GM18909 (cell line): ENCODE results near the gene C1S.
"Not testable (repeated sequence)": the region's sequence is repeated elsewhere in the genome, so short reads cannot be mapped to it uniquely, and the experiment has no call there.

ENCODE experiments used
- ATAC-seq: cut with Tn5 transposase; IDR thresholded peaks from one replicate; pipeline ENCODE4 v1.9.1; 2021; ENCODE audit warnings: mild to moderate bottlenecking; ENCODE audit not compliant: unreplicated experiment, poor library complexity

C1S gene

DNA sequence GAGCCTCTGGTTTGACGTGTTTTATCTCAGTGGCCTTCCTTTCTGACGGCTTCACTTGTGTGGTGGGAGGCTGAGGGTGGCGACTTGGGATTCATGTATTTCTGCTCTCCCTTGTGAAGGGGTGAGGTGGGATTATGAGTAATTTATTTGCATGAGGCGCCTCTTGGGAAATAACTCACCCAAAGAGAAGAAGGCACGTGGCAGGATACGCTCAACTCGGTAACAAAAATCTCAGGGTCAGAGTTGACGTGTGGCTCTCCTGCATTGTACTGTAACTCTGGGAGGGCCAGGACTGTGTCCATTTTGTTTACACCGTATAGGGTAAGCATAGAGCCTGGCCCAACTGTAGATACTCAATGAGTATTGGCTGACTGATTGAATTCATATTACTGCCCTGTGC is 14.6 kb upstream of the C1S start:
- ATAC-seq, result no peak

DNA sequence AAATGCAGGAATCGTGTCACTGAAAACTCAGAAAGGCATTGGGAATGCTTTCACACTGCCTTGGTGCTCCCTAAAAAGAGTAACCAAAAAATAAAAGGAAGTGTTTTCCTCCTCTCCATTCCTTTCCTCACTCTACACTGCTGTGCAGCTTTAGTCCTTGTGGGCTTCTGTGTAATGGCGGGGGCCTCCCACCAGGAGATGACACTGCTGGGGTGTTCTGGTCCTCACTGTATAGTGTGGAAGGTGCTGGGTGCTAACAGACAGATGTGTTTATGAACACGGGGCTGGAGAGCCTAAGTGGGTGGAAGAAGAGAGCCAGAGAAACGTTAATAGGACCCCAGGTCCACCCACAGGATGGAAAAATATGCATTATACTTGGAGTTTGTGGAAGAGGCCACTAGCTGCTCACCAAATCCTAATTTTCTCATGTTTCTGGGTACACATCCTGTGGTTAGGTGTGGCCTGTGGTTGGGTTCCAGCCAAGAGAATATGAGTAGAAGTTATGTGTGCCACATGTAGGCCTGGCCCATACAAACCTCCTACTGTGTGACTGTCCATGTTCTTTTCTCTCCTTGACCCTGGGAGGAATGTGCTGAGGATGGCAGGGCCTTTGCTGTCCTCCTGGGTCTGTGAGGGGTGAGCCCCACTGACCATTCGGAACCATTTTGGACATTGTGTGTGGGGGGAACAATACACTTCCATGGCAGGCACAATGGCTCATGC is 14.0 kb upstream of the C1S start:
- no peak for ATAC-seq

DNA sequence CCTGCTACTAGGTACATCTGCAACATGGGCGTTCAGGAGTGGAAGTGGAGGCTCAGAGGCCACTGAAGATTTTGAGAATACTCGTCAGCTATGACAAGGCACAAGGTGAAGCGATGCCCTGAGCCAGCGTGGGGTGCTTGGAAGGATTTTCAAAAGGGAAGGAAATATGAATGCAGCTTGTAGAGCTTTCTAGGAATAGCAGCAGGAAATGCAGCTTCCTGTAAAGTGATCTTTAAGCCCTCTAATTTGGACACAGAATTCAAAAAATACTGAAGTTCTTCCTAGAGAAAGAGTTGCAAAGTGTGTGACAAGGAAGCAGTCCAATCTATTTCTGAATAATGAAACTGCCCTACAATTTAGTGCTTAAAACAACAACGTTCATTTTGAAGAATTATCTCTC is 13.2 kb upstream of the C1S start:
- no peak for ATAC-seq

DNA sequence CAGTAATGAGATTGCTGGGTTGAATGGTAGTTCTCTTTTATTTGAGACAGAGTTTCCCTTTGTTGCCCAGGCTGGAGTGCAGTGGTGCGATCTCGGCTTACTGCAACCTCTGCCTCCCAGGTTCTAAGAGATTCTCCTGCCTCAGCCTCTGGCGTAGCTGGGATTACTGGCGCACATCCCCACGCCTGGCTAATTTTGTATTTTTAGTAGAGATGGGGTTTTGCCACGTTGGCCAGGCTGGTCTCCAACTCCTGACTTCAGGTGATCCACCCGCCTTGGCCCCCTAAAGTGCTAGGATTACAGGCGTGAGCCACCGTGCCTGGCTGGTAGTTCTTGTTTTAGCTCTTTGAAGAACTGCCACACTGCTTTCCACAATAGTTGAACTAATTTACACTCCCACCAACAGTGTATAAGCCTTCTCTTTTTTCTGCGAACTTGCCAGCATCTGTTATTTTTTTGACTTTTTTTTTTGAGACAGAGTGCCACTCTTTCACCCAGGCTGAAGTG is 11.0 kb upstream of the C1S start:
- not testable (repeated sequence) for ATAC-seq

DNA sequence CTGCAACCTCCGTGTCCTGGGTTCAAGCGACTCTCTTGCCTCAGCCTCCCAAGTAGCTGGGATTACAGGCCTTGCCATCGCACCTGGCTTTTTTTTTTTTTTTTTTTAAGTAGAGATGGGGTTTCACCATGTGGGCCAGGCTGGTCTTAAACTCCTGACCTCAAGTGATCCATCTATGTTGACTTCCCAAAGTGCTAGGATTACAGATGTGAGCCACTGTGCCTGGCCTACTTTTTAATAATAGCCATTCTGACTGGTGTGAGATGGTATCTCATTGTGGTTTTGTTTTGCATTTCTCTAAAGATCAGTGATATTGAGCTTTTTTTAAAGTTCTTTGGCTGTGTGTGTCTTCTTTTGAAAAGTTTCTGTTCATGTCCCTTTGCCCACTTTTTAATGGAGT is 10.5 kb upstream of the C1S start:
- not testable (repeated sequence) for ATAC-seq

DNA sequence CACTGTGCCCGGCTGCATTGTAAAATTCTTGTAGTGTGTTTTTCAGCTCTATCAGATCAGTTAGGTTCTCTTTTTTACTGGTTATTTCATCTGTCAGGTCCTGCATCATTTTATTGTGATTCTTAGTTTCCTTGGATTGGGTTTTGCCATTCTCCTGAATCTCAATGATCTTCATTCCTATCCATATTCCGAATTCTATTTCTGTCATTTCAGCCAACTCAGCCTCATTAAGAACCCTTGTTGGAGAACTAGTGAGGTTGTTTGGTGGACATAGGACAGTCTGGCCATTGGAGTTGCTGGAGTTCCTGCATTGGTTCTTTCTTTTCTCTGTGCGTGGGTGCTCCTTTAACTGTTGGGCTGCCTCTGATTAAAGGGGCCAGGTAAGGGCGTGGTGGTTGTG is 5.6 kb upstream of the C1S start:
- no peak for ATAC-seq

DNA sequence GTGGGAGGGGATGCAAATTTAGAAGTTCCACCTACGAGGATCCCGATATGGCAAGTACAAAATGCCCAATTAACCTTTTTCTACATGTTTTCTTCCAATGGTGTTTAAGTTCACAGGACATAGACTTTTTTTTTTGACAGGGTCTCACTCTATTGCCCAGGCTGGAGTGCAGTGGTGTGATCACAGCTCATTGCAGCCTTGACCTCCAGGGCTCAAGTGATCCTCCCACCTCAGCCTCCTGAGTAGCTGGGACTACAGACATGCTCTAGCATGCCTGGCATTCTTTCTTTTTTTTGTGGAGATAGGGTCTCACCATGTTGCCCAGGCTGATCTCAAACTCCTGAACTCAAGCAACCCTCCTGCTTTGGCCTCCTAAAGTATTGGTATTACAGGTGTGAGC is 4.8 kb upstream of the C1S start:
- ATAC-seq, result not testable (repeated sequence)

DNA sequence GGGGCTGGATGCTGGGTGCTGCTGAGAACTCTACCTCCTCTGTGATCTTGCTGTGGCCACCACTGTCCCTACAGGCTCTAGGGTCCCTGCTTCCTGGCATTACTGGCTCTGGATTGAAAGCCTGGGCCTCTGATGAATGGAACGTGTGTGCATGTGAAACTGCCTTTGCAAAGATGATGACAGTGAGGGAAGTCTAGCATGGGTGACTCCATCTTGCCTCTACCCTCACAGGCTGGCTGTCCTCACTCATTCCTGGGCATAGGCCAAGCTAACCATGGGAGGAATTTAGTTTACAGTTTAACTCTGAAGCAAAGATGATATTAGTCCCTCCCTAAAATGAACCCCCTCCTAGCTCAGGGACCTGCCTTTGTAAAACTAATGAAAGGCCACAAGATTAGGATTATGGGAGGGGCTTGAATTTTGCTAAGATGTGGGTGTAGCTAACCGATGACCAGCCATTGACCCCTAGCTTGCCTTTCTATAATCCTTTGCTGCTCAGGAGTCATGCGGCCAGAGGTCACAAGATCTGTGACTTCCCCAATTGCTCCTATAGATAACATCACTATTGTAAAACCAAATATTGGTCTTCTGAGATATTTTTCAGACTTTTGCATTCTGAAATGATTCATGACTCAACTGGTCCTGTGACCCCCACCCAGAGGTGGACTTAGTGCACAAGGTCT is 2.2 kb upstream of the C1S start:
- no peak for ATAC-seq

DNA sequence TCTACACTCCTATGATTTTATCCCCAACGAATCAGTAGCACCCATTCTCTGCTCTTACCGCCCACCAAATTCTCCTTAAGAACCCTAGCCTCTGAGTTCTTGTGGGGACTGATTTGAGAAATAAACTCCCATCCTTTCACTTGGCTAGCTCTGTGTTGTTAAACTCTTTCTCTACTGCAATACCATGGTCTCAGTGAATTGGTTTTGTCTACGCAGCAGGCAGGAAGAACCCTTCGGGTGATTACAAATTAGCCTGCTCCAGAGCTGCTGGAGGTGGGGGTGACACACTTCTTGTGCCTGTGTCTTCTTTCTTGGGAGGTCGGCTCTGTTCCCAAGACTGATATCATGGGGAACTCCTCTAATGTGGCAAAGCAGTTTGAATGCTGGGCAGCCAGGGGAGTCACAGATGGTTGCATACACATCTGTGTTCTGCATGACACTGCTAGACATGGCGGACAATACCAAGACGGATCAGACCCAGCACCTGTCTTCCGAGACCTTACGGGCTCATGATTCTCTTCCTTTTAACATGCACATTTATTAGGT is 1.6 kb upstream of the C1S start:
- no peak for ATAC-seq

DNA sequence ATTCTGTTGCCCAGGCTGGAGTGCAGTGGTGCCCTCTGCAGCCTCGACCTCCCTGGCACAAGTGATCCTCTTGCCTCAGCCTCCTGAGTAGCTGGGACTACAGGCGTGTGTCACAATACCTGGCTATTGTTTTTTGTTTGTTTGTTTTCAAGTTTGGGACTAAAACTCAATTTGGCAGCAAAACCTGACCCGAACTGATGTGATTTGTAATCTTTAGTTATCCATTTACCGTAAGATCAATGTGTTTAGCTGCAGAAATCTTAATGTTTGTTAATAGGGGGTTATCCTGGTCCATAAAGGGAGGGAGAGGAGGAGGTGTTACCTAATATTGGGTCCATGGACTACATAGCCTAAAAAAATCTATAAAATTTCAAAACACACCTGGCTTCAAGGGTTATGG is 738 bp upstream of the C1S start:
- no peak for ATAC-seq

DNA sequence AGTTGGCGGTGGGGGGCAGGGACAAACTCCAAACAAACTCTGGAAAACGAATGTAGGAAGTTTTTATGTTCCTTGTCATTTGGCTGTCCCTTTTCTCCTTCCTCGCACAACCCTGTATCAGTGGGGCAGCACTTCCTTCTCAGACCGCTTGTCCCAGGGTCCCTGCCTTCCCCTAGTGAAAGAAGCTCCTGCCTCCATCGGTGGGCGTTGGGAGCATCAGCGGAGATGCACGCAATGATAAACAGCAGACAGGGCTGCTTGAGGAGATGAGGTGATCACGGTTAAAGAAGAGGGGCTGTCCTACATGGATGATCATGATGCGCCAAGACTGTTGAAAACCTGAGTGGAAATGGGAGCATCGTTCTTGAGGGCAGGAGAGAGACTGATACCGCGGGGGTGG is 620 bp downstream of the C1S start:
- no peak for ATAC-seq

DNA sequence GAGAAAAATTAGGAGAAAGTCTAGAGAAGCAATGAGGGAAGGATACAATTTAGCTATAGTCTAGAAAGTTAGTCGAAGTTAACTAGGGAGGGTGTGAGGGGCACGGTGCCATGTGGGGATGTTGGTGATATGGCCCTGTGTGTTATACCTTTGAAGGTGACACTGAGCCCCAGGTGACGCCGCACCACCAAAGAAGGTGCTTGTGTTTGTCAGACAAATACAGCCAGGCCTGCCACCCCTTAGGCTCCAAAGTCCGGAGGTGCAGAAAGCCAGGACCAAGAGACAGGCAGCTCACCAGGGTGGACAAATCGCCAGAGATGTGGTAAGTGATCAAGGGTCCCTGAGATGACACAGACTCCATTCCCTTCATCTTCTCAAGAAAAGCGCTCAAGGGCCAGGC is 1.1 kb downstream of the C1S start:
- ATAC-seq, result no peak

DNA sequence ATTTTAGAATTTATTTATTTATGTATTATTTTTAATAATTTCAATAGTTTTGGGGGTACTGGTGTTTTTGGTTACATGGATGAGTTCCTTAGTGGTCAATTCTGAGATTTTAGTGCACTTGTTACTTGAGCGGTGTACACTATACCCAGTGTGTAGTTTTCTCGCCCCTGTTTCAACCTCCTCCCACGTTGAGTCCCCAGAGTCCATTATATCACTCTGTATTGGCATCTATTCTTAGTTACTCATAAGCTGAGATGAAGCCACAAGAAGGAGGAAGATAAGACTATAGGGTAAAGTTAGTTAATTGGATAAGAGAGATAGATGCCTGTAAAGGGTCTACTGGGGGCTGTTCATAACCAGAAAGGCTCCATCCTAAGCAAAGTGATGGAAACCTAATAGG is 4.0 kb downstream of the C1S start:
- ATAC-seq, result no peak

DNA sequence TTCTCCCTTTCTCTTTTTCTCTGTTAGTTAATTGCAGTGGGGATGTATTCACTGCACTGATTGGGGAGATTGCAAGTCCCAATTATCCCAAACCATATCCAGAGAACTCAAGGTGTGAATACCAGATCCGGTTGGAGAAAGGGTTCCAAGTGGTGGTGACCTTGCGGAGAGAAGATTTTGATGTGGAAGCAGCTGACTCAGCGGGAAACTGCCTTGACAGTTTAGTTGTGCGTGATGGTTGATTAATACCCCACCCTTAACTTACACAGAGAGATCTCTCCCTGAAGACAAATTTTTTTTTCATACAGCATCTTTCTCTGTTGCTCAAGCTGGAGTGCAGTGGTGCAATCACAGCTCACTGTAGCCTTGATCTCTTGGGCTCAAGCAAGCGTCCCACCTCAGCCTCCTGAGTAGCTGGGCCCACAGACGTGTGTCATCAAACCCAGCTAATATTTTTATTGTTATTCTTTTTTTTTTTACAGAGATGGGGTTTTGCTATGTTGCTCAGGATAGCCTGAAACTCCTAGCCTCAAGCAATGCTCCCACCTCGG is 4.6 kb downstream of the C1S start:
- ATAC-seq, result no peak

DNA sequence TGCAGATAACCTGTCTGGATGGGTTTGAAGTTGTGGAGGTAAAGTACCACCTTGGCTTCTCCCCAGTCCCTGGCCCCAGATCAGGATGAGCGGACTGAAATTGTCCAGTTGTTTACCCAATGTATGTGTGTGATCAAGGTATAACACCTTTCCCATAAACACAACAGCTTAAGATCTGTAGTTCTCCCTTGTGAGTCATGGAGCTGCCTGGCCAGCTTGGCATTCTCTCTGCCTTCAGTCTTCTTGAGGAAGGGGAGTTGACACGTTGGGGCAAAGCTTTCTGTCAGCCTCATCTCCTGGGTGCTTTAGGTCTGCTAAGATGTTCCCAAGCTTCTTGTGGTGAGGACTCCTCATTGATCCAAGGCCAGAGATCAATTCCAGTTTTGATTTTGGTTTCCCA is 6.1 kb downstream of the C1S start:
- no peak for ATAC-seq

DNA sequence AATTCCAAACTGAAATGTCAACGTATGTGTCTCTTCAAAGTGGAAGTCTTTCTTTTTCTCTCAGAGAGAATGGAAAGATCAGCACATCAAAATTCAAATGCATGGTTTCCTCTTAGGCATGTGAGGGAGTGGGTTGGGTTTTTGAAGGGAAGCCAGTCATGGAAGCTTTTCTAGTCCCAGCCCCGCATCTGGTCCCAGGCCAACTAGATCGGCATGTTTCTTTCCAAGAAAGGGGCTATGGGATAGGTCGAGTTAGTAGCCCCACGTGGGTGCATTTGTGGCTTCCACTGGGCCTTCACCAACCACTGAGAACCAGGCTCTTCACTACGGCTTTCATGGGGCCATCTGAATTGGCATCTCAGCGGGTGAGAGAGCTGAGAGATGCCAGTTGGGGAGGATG is 6.6 kb downstream of the C1S start:
- no peak for ATAC-seq

DNA sequence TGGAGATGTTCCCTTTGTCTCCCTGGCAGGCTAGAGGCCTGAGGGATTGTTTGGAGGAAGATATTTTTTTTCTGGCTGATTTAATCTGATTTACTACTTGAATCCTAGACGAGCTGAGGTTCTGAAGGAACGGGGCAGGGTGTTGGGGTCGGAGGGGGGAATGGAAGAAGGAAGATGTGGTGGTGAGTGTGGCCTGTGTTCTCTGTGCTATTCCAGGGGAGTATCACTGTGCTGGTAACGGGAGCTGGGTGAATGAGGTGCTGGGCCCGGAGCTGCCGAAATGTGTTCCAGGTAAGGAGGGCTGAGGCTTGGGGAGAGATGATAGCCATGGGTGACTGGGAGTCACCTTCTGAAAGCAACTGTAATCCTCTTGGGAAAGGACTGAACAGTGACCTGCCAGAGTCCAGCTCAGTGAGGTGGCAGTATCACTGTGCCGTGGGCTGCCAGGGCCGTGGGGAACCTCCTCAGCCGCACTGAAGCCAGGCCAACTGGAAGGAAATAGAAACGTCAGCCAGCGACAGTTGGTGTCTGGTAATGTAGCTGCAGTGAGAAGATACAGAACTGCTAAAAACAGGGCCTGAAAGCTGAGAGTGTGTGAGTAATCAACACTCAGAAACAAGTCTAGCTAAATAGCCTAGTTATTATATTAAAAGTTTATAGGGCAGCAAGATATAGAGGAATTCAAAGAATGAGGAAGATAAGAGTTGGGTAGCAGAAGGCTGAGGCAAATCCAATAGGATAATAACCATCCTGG is 7.9 kb downstream of the C1S start:
- ATAC-seq, result no peak

DNA sequence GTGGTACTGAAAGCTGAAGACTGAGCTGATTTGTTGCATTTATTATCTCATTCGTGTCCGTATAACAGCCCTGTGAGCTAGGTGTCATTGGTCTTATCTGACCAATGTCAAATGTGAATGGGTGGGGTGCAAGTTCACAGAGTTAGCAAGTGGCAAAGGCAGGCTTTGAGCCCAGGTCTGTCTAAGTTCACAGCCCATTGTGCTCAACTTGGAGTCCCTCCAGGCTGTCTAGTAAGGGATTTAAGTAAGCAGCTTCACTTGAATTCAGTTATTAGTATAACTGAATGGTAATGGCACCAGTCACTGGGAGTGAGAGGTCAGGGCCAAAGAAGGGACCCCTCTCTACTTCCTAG is 8.5 kb downstream of the C1S start:
- no peak for ATAC-seq

DNA sequence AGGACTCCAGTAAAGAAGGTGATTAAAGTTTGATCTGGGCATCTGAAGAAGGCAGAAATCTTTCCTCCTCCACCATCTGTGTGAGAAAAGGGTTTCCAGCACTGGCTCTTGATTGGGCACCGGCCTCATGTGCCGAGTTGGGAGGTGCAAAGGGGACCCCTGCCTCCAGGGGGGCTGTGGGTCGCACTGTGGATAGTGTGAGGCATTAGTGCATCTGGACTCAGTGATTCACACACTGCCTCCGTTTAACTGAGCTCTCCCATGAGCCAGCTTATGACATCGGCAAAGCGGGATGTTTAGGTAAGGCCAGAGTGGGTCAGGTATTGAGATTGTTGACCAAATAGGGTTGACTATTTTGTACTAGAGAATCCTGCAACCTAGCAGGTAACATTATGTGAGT is 8.9 kb downstream of the C1S start:
- no peak for ATAC-seq

DNA sequence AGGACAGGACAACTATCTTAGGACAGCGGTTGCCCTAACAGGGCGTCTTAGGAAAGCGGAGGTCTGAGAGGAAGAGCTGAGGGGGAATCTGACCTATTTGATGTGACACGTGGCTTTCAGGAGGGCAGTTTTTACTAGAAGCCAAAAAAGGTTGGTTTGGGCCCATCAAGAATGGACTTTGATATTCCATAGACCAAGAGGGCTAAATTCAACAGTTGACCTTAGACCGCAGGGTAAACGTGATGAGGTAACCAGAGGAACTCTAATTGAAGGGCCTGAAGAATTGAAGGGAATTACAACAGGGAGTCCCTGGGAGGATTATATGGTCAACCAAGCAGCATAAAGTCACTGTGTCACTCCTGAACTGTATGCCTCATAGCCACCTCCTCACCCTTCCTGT is 11.5 kb downstream of the C1S start:
- no peak for ATAC-seq

DNA sequence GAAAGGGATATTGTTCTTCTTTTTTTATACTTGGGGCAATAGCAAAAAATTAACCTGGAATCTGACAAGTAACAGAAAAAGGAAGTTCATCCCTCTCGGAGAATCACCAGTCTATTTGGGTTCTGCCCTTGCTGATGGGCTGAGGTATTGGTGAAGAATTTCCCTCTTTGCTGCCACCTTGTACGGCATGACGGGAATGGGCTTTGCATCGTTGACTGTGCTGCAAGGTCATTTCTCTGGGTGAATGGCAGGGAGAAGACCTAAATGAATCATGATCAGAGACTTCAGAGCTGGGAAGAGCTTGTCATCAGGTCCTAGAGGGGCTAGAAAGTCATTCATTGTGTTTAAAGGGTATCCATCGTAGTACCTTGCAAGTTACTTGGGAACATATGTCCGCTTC is 12.0 kb downstream of the C1S start:
- no peak for ATAC-seq
